Gastroesophageal sphincter (tissue), 2 donors: ENCODE results near the gene MYZAP.

Source experiments
- POLR2A ChIP-seq, 2 donors: fragments of 450-650 bp; IDR thresholded peaks; one replicate each; pipeline ENCODE4 v1.6.1; 2017; ENCODE audit warnings: antibody characterized with exemption in 2 of 2, mild to moderate bottlenecking in 2 of 2, moderate library complexity in 1 of 2
- POLR2AphosphoS5 ChIP-seq: sonication (generic); formaldehyde crosslinking; IDR thresholded peaks from one replicate; pipeline ENCODE4 v1.6.1; 2017; ENCODE audit warnings: antibody characterized with exemption

- TF ChIP-seq POLR2AphosphoS5, result no peak
- TF ChIP-seq POLR2A (IDR thresholded peaks at IDR 0.05), result no peak
These were observed 54.4 kb downstream of the MYZAP start for GRCh38 chr15:57646087-57646486.
